Measurements from ENCODE around the gene ZSWIM6.

- TF ChIP-seq CTCF (IDR thresholded peaks at IDR 0.05) (no peak), ZFX (IDR thresholded peaks at IDR 0.05; ENCODE audit: borderline replicate concordance) (no peak)
These were observed 10.4 kb upstream of the ZSWIM6 start for GRCh38 chr5:61321669-61322068.

Measured in 22Rv1 (cell line).